Neuronal stem cell (in vitro differentiated cells): Measurements from ENCODE around the gene PRR7.

ENCODE experiments used
- DNase-seq: peaks from one replicate; pipeline ENCODE4 v3.0.0-alpha.2; 2013; ENCODE audit warnings: low spot score
- H2AFZ ChIP-seq: one replicate; pipeline ENCODE4 v1.6.1; 2013; ENCODE audit warnings: mild to moderate bottlenecking, low read length, inconsistent platforms
- H2AK5ac ChIP-seq: 2 replicates; pipeline ENCODE4 v1.6.1; 2013; ENCODE audit warnings: low read depth, mild to moderate bottlenecking, inconsistent platforms, low read length, moderate library complexity, mixed read lengths
- H2BK120ac ChIP-seq: 2 replicates; pipeline ENCODE4 v1.6.1; 2013; ENCODE audit warnings: low read depth, mild to moderate bottlenecking, inconsistent platforms, low read length, moderate library complexity, mixed read lengths
- H2BK12ac ChIP-seq: one replicate; pipeline ENCODE4 v1.6.1; 2013; ENCODE audit warnings: low read length, inconsistent platforms
- H2BK15ac ChIP-seq: 2 replicates; pipeline ENCODE4 v1.6.1; 2013; ENCODE audit warnings: mild to moderate bottlenecking, low read length, inconsistent platforms, mixed read lengths
- H2BK5ac ChIP-seq: one replicate; pipeline ENCODE4 v1.6.1; 2013; ENCODE audit warnings: inconsistent platforms, mild to moderate bottlenecking, low read length, moderate library complexity
- H3K14ac ChIP-seq: one replicate; pipeline ENCODE4 v1.6.1; 2013; ENCODE audit warnings: low read length, inconsistent platforms
- H3K18ac ChIP-seq: 2 replicates; pipeline ENCODE4 v1.6.1; 2013; ENCODE audit warnings: low read length, inconsistent platforms
- H3K23ac ChIP-seq: 2 replicates; pipeline ENCODE4 v1.6.1; 2013; ENCODE audit warnings: low read depth, mild to moderate bottlenecking, mixed read lengths, low read length, inconsistent platforms; ENCODE audit not compliant: poor library complexity
- H3K27ac ChIP-seq: replicated peaks from 3 replicates; pipeline ENCODE4 v1.5.1; 2013; ENCODE audit warnings: low read length, inconsistent platforms
- H3K27me3 ChIP-seq, 3 experiments: 2 replicates each; pipeline ENCODE4 v1.6.1; 2013; ENCODE audit warnings: low read length in 3 of 3, mild to moderate bottlenecking in 2 of 3, inconsistent platforms in 1 of 3, low read depth in 1 of 3, mixed read lengths in 1 of 3, moderate library complexity in 1 of 3; ENCODE audit not compliant: control insufficient read depth in 3 of 3, insufficient read depth in 3 of 3
- H3K36me3 ChIP-seq, 2 donors: replicated peaks in 1 of 2; 2 replicates each; pipeline ENCODE4 v1.6.1; 2013; ENCODE audit warnings: low read length in 2 of 2; ENCODE audit not compliant: control insufficient read depth in 2 of 2, insufficient read depth in 2 of 2
- H3K4ac ChIP-seq: 2 replicates; pipeline ENCODE4 v1.6.1; 2013; ENCODE audit warnings: inconsistent platforms, mild to moderate bottlenecking, low read length, moderate library complexity
- H3K4me1 ChIP-seq, 2 donors: 1 replicate in 1 of 2; 2 replicates in 1 of 2; pipeline ENCODE4 v1.6.1; 2013; ENCODE audit warnings: low read length in 2 of 2, low read depth in 1 of 2; ENCODE audit not compliant: control insufficient read depth in 2 of 2, insufficient read depth in 1 of 2
- H3K4me2 ChIP-seq: one replicate; pipeline ENCODE4 v1.6.1; 2013; ENCODE audit warnings: mild to moderate bottlenecking, low read length, inconsistent platforms; ENCODE audit not compliant: insufficient read depth, poor library complexity, severe bottlenecking
- H3K4me3 ChIP-seq, 2 donors: 2 replicates each; pipeline ENCODE4 v1.5.1; 2013; ENCODE audit warnings: low read length in 2 of 2, mild to moderate bottlenecking in 2 of 2, inconsistent platforms in 1 of 2, moderate library complexity in 1 of 2
- H3K79me1 ChIP-seq: one replicate; pipeline ENCODE4 v1.6.1; 2013; ENCODE audit warnings: low read depth, mild to moderate bottlenecking, inconsistent platforms, low read length, moderate library complexity
- H3K9ac ChIP-seq: one replicate; pipeline ENCODE4 v1.6.1; 2013; ENCODE audit warnings: mild to moderate bottlenecking, low read depth, low read length, inconsistent platforms; ENCODE audit not compliant: poor library complexity
- H3K9me3 ChIP-seq, 2 donors: replicated peaks in 1 of 2; 2 replicates each; pipeline versions ENCODE3 to v1.6.1; 2013; ENCODE audit warnings: low read length in 2 of 2, mild to moderate bottlenecking in 2 of 2, inconsistent platforms in 1 of 2, low read depth in 1 of 2, mixed read lengths in 1 of 2, moderate library complexity in 1 of 2; ENCODE audit not compliant: control insufficient read depth in 2 of 2, insufficient read depth in 1 of 2
- H4K8ac ChIP-seq: one replicate; pipeline ENCODE4 v1.6.1; 2013; ENCODE audit warnings: low read depth, mild to moderate bottlenecking, inconsistent platforms, low read length, moderate library complexity
- H4K91ac ChIP-seq: one replicate; pipeline ENCODE4 v1.6.1; 2013; ENCODE audit warnings: low read length, low read depth, mild to moderate bottlenecking, inconsistent platforms; ENCODE audit not compliant: poor library complexity
- WGBS, 2 donors: extraction: QIAGEN DNeasy Blood & Tissue Kit; methylation state at CpG; one replicate each; pipeline ENCODE4 v1.1.7; 2013; ENCODE audit warnings: missing lambda C conversion rate in 2 of 2, mixed read lengths in 1 of 2; ENCODE audit not compliant: insufficient read length in 2 of 2, insufficient replicate concordance in 1 of 2; ENCODE audit errors: extremely low coverage in 2 of 2; 5-methylcytosine and 5-hydroxymethylcytosine counted together

Gene PRR7

DNA sequence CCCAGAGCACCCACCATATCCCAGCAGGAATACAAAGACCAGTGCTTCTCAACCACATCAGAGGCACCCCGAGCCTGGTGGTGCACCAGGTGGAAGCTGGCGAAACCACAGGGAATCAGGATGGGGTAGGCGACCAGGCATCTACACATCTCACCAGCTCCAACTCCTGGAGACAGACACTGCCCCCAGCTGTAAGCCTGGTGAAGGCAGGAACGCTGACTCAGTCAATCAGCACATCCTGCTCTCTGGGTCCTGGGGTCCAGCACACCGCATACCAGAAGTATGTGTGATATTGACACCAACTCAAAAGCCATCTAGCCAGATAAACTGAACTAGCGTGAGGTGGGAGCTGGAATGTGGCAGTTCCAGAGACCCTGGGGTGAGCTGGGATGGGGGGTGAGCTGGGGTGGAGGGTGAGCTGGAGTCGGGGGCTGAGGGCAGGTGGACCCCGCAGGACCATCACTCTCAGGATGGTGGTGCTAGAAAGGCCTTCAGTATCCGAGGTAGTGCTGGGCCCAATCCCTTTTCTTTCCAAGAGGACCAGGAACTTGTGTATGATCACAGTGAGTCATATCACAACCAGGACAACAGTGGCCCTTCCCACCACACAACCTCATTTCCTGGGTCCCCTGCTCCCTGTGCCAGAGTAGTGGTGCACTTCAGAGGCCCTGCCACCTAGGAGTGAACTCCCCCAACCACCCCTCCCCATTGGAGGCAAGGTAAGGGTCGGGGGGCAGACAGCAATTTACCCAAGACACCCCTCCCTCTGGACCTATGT is 24.3 kb downstream of the PRR7 start:
- H2BK5ac ChIP-seq = peak overlapping the region; percentile 40
- peak overlapping the region; percentile 56 for H3K9ac ChIP-seq
- H3K4me3 ChIP-seq = peak overlapping the region; percentile 3 to 94
- H3K4me1 ChIP-seq = peaks cover 41 to 44% of the 10 kb centered on the region in 2 donors
- no peak overlapping the region for H2AFZ ChIP-seq
- H3K27me3 ChIP-seq = no peaks in the 10 kb centered on the region
- peak overlapping the region; percentile 29 for H3K18ac ChIP-seq
- no peak overlapping the region for H2BK120ac ChIP-seq
- H4K8ac ChIP-seq = no peak overlapping the region
- peak overlapping the region; percentile 87 for H3K4me2 ChIP-seq
- H3K36me3 ChIP-seq = peaks cover 47 to 67% of the 10 kb centered on the region in 2 donors
- H2BK12ac ChIP-seq = no peak overlapping the region
- H3K79me1 ChIP-seq = peaks cover 33% of the 10 kb centered on the region
- peak overlapping the region; percentile 13 for H3K23ac ChIP-seq
- H3K9me3 ChIP-seq = peaks cover 6 to 8% of the 10 kb centered on the region in 2 donors
- H4K91ac ChIP-seq = no peak overlapping the region
- peak overlapping the region; percentile 33 for H3K27ac ChIP-seq
- H2AK5ac ChIP-seq = peak overlapping the region; percentile 38
- no peak for DNase-seq
- WGBS, 2 donors = no CpG with 5 or more reads among the region's 10 CpGs
- no peak overlapping the region for H3K4ac ChIP-seq
- H3K14ac ChIP-seq = peak overlapping the region; percentile 59
- no peak overlapping the region for H2BK15ac ChIP-seq

DNA sequence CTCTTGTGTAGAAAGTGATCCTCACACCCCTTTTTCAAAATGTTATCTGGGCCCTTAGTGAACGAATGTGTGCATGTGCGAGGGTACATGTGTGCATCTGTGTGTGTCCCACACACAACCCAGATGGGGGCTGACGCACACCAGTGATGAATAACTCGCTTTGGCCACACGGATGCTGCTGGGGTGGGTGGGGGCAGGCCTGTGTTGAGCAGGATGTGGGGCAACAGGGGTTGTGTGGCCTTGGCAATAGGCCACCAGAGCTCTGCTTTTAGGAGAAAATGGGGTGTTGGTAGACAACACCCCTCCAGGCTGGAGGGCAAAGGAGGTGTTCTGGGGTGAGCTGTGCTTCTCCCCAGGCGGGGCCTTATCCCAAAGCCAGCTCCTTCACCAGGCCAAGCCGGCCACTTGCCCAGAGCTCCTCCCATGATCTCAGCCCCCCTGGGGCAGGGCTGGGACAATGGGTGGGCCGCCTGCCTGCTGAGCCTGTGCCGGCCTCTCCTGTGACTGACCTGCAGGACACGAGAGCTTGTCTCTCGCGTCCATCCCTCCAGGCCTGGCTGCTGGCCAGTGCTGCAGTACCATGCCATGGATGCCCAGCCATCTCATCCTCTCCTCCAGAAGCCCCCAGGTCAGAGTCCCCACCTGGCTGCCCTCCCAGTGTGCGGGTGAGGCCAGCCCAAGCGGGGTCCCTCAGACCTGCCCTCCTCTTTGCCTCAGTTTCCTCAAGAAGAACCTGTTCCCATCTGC is 25.2 kb downstream of the PRR7 start:
- no peak overlapping the region for H2AFZ ChIP-seq
- no peak overlapping the region for H3K23ac ChIP-seq
- H3K4me1 ChIP-seq = peaks cover 41 to 44% of the 10 kb centered on the region in 2 donors
- H3K9me3 ChIP-seq = peaks cover 0 to 3% of the 10 kb centered on the region in 2 donors
- no CpG with 5 or more reads among the region's 14 CpGs for WGBS, 2 donors
- H3K79me1 ChIP-seq = peaks cover 30% of the 10 kb centered on the region
- H3K36me3 ChIP-seq = peaks cover 39 to 58% of the 10 kb centered on the region in 2 donors
- peak overlapping the region; percentile 94 to 96 for H3K4me3 ChIP-seq
- H2BK15ac ChIP-seq = no peak overlapping the region
- no peak overlapping the region for H2BK12ac ChIP-seq
- peak overlapping the region; percentile 93 for H2BK120ac ChIP-seq
- no peaks in the 10 kb centered on the region for H3K27me3 ChIP-seq
- peak overlapping the region; percentile 68 for H2AK5ac ChIP-seq
- no peak overlapping the region for H4K8ac ChIP-seq
- peak overlapping the region; percentile 95 for H2BK5ac ChIP-seq
- no peak overlapping the region for H3K4ac ChIP-seq
- peak overlapping the region; percentile 95 for H3K9ac ChIP-seq
- H3K4me2 ChIP-seq = peak overlapping the region; percentile 87
- H3K18ac ChIP-seq = peak overlapping the region; percentile 99
- no peak overlapping the region for H4K91ac ChIP-seq
- peak overlapping the region; percentile 38 for H3K27ac ChIP-seq
- no peak overlapping the region for H3K14ac ChIP-seq
- no peak for DNase-seq

DNA sequence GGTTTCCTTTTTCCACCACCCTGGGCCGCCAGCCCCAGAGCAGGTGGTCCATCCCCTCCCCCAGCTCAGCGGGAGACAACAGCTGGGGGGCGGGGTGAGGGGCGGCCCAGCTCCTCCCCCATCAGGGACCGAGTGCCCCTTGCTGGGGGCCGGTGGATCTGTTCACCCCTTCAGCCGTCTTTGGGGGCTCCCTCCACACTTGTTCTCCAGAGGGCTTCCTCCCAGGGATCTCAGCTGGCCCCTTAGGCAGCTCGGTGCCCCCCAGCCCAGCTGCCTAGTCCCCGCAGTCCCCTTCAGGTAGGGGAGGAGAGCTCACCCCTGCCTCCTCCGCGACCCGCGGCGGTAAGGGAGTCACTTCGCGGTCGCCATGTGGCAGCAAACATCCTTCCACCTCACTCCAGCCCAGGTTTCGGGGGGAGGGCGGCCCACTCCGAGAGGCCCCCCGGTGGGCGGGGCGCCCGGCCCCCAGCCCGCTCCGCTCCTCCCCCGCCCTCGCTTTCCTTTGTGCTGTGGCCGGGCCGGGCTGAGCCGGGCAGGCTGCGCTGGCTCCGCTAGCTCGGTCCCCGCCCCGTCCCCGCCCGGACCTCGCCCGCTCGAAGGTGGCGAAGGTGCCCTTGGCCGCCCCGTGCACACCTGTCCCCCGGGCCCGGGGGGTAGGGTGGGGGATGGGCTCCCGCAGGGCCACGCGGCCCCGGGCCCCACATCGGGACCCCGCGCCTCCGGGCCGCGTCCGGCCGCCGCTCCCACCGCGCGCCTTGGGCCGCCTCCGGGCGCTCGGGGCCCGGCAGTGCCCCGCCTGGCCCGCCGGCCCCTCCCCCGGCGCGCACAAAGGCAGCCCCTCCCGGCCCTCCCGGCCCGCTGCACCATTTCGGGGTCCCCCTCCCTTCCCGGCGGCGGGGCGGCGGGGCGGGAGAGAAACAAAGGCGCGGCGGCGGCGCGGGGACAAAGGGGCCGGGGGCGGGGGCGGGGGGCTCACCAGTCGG is 26.1 kb downstream of the PRR7 start:
- Histone ChIP-seq H2BK15ac (peak overlapping the region; percentile 12), H3K18ac (peak overlapping the region; percentile 99), H3K9me3 (no peaks in the 10 kb centered on the region), H2AK5ac (peak overlapping the region; percentile 68), H3K27me3 (no peaks in the 10 kb centered on the region), H3K27ac (peak overlapping the region; percentile 88), H2BK5ac (peak overlapping the region; percentile 95), H3K14ac (peak overlapping the region; percentile 94), H3K4me2 (peak overlapping the region; percentile 87), H3K9ac (peak overlapping the region; percentile 99), H3K36me3 (peaks cover 29 to 49% of the 10 kb centered on the region in 2 donors), H2AFZ (peak overlapping the region; percentile 61), H3K4ac (peak overlapping the region; percentile 96), H3K4me3 (peak overlapping the region; percentile 94 to 96), H3K4me1 (peaks cover 41 to 44% of the 10 kb centered on the region in 2 donors), H3K23ac (peak overlapping the region; percentile 94), H2BK120ac (peak overlapping the region; percentile 93), H2BK12ac (peak overlapping the region; percentile 69), H3K79me1 (peaks cover 25% of the 10 kb centered on the region), H4K91ac (peak overlapping the region; percentile 92), H4K8ac (no peak overlapping the region)
- DNase-seq = peak; percentile 52
- no CpG with 5 or more reads among the region's 93 CpGs for WGBS, 2 donors
